ENCODE measurements around the gene CTBP1. TPM values are rescaled to one million over a fixed set of nuclear protein-coding genes. Genes with fewer than 3 reads are reported as not detected.
A peak's percentile ranks its signal among the peaks of the same experiment; 100 is the strongest.

The CTBP1 gene
- total RNA-seq, 3 donors from 2014 or later = 130 to 159 (median 133) TPM

GRCh38 chr4:1183985-1184773 lies 64.8 kb downstream of the CTBP1 start:
- H3K9me3 ChIP-seq = no peaks in the 10 kb centered on the region
- intact Hi-C loops (cut with DNase I; ENCODE audit: low total_unique reads) = no loop called here
- peak overlapping the region; percentile 21 to 48 for H3K27ac ChIP-seq
- H3K4me1 ChIP-seq = no peaks in the 10 kb centered on the region
- TF ChIP-seq, protein P1, sequence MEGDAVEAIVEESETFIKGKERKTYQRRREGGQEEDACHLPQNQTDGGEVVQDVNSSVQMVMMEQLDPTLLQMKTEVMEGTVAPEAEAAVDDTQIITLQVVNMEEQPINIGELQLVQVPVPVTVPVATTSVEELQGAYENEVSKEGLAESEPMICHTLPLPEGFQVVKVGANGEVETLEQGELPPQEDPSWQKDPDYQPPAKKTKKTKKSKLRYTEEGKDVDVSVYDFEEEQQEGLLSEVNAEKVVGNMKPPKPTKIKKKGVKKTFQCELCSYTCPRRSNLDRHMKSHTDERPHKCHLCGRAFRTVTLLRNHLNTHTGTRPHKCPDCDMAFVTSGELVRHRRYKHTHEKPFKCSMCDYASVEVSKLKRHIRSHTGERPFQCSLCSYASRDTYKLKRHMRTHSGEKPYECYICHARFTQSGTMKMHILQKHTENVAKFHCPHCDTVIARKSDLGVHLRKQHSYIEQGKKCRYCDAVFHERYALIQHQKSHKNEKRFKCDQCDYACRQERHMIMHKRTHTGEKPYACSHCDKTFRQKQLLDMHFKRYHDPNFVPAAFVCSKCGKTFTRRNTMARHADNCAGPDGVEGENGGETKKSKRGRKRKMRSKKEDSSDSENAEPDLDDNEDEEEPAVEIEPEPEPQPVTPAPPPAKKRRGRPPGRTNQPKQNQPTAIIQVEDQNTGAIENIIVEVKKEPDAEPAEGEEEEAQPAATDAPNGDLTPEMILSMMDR (IDR thresholded peaks at IDR 0.05) = no peak
- TF ChIP-seq POLR2AphosphoS5 (IDR thresholded peaks at IDR 0.05) = no peak
- TF ChIP-seq POLR2A (IDR thresholded peaks at IDR 0.05) = no peak
- no peaks in the 10 kb centered on the region for H3K36me3 ChIP-seq
- DNase-seq (ENCODE audit: low spot score in 2 of 2) = peak in 1 of 2 donors; percentile 14
- peak overlapping the region in 1 of 3 donors; percentile 16 for H3K4me3 ChIP-seq
- no peaks in the 10 kb centered on the region for H3K27me3 ChIP-seq

DNA sequence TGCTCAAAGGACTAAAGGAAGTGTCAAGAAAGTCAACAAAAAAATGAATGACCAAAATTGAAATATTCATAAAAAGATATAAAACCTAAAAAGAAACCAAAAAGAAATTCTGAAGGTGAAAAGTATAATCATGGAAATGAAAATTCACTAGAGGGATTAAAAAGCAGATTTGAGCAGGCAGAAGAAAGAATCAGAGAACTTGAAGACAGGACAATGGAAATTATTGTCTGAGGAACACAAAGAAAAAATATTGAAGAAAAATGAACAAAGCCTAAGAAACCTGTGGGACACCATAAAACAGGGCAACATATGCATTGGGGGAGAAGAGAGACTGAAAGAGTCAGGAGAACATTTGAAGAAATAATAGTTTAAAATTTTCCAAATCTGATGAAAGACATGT lies 66.6 kb downstream of the CTBP1 start:
- TF ChIP-seq POLR2A (IDR thresholded peaks at IDR 0.05) = no peak
- no peak for TF ChIP-seq POLR2AphosphoS5 (IDR thresholded peaks at IDR 0.05)
- TF ChIP-seq, protein P1 (IDR thresholded peaks at IDR 0.05) = no peak
- intact Hi-C loops (cut with DNase I; ENCODE audit: low total_unique reads) = no loop called here
- no peak overlapping the region for H3K27ac ChIP-seq

DNA sequence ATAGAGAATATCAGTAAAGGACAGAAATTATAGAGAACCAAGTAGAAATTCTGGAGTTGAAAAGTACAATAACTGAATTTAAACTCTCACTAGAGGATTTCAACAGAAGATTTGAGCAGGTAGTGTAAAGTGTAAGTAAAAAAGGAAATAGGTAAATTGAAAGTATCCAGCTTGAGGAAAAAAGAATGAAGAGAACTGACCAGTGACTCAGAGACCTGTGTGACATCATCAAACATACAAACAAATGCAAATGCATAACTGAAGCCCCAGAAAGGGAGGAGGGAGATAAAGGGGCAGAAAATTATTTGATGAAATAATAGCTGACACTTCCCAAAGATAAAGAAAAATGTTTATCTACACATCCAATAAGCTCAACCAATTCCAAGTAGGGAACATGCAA lies 68.3 kb downstream of the CTBP1 start:
- Histone ChIP-seq H3K27ac (no peak overlapping the region), H3K27me3 (no peaks in the 10 kb centered on the region), H3K4me3 (no peak overlapping the region), H3K9me3 (no peaks in the 10 kb centered on the region), H3K4me1 (peaks cover 0 to 7% of the 10 kb centered on the region in 2 donors), H3K36me3 (no peaks in the 10 kb centered on the region)
- intact Hi-C loops (cut with DNase I; ENCODE audit: low total_unique reads) = no loop called here
- no peak for TF ChIP-seq POLR2A (IDR thresholded peaks at IDR 0.05)
- no peak for TF ChIP-seq POLR2AphosphoS5 (IDR thresholded peaks at IDR 0.05)
- TF ChIP-seq, protein P1 (IDR thresholded peaks at IDR 0.05) = no peak
- no peak for DNase-seq (ENCODE audit: low spot score in 2 of 2)

More for the DNA sequence above, 66.6 kb downstream of the CTBP1 start:
- no peaks in the 10 kb centered on the region for H3K27me3 ChIP-seq
- H3K4me1 ChIP-seq = peaks cover 0 to 5% of the 10 kb centered on the region in 2 donors
- H3K4me3 ChIP-seq = no peak overlapping the region
- DNase-seq (ENCODE audit: low spot score in 2 of 2) = no peak
- H3K9me3 ChIP-seq = no peaks in the 10 kb centered on the region
- H3K36me3 ChIP-seq = no peaks in the 10 kb centered on the region

DNA sequence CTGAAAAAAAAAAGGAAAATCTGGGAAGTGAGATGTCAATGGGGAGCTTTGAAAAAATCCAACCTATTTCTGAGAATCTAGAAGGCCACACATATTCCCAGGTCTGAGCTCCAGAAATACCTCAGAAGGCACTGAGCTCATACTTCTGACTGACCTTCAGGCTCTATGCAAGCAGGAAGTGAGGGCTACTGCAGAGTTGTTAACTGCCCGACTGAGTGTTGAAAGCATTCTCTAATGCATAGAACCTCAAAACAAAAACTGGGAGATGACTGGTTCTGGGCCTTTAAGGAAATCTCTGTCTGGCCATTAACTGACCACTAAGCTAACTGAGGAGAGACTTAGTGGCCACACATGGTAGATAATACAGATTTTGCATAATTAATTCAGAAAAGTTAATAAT lies 69.0 kb downstream of the CTBP1 start:
- Histone ChIP-seq H3K9me3 (no peaks in the 10 kb centered on the region), H3K27ac (no peak overlapping the region), H3K36me3 (no peaks in the 10 kb centered on the region), H3K27me3 (no peaks in the 10 kb centered on the region), H3K4me1 (peaks cover 0 to 7% of the 10 kb centered on the region in 2 donors), H3K4me3 (no peak overlapping the region)
- intact Hi-C loops (cut with DNase I; ENCODE audit: low total_unique reads) = no loop called here
- DNase-seq (ENCODE audit: low spot score in 2 of 2) = no peak
- TF ChIP-seq POLR2AphosphoS5 (IDR thresholded peaks at IDR 0.05) = no peak
- TF ChIP-seq, protein P1 (IDR thresholded peaks at IDR 0.05) = no peak
- no peak for TF ChIP-seq POLR2A (IDR thresholded peaks at IDR 0.05)

- H3K27ac ChIP-seq = no peak overlapping the region
- no peak for DNase-seq (ENCODE audit: low spot score in 2 of 2)
- intact Hi-C loops (cut with DNase I; ENCODE audit: low total_unique reads) = no loop called here
- H3K36me3 ChIP-seq = no peaks in the 10 kb centered on the region
- no peaks in the 10 kb centered on the region for H3K27me3 ChIP-seq
- H3K4me1 ChIP-seq = peaks cover 0 to 7% of the 10 kb centered on the region in 2 donors
- TF ChIP-seq, protein P1 (IDR thresholded peaks at IDR 0.05) = no peak
- TF ChIP-seq POLR2A (IDR thresholded peaks at IDR 0.05) (no peak), POLR2AphosphoS5 (IDR thresholded peaks at IDR 0.05) (no peak)
- no peak overlapping the region for H3K4me3 ChIP-seq
- H3K9me3 ChIP-seq = no peaks in the 10 kb centered on the region
Measured at GRCh38 chr4:1179089-1179441, 69.9 kb downstream of the CTBP1 start.

All from breast epithelium (tissue), 4 donors.